Keratinocyte (primary cell): ENCODE data around the gene LHFPL3. TPM values are rescaled to one million over a fixed set of nuclear protein-coding genes. Genes with fewer than 3 reads are reported as not detected.

ENCODE experiments used
- DNase-seq: peaks from one replicate; pipeline ENCODE4 v3.0.0-alpha.2; 2011; ENCODE audit warnings: low read depth, missing footprints, low spot score
- FAIRE-seq: peaks from 2 replicates; lab custom pipeline; 2011; peaks lifted over from hg19 to GRCh38; lab: Jason Lieb, UNC
- H2AFZ ChIP-seq: 2 replicates; pipeline ENCODE4 v1.6.0; 2012; ENCODE audit warnings: low read length, control low read depth, inconsistent platforms; ENCODE audit not compliant: control insufficient read depth
- H3K27ac ChIP-seq: 2 replicates; pipeline ENCODE4 v1.5.1; 2011; ENCODE audit warnings: low read length; ENCODE audit not compliant: control insufficient read depth, insufficient read depth
- H3K27me3 ChIP-seq: 3 replicates; pipeline ENCODE4 v1.6.0; 2011; ENCODE audit warnings: low read length; ENCODE audit not compliant: control insufficient read depth, insufficient read depth; ENCODE audit errors: extremely low read depth
- H3K36me3 ChIP-seq, 2 experiments: 2 replicates in 1 of 2; 3 replicates in 1 of 2; pipeline ENCODE4 v1.5.1; 2011; ENCODE audit warnings: low read length in 2 of 2, mild to moderate bottlenecking in 1 of 2; ENCODE audit not compliant: control insufficient read depth in 2 of 2, insufficient read depth in 2 of 2; ENCODE audit errors: extremely low read depth in 1 of 2
- H3K4me1 ChIP-seq: 3 replicates; pipeline ENCODE4 v1.5.1; 2011; ENCODE audit warnings: low read length; ENCODE audit not compliant: control insufficient read depth, insufficient read depth; ENCODE audit errors: extremely low read depth
- H3K4me2 ChIP-seq: 3 replicates; pipeline ENCODE4 v1.6.0; 2011; ENCODE audit warnings: low read depth, low read length; ENCODE audit not compliant: control insufficient read depth, insufficient read depth; ENCODE audit errors: extremely low read depth
- H3K4me3 ChIP-seq, 3 experiments: fragments of 200-600 bp in 1 of 3; sonication (generic) in 1 of 3; 2 replicates in 2 of 3; 3 replicates in 1 of 3; pipeline ENCODE4 v1.5.1; 2011 to 2016; ENCODE audit warnings: low read length in 3 of 3, mild to moderate bottlenecking in 3 of 3, control low read depth in 2 of 3, inconsistent platforms in 1 of 3, low read depth in 1 of 3, mixed read lengths in 1 of 3, mixed run types in 1 of 3, moderate library complexity in 1 of 3; ENCODE audit not compliant: control insufficient read depth in 2 of 3, insufficient read depth in 2 of 3; ENCODE audit errors: extremely low read depth in 1 of 3
- H3K79me2 ChIP-seq: 2 replicates; pipeline ENCODE4 v1.6.0; 2012; ENCODE audit warnings: low read length; ENCODE audit not compliant: control insufficient read depth, insufficient read depth
- H3K9ac ChIP-seq: 3 replicates; pipeline ENCODE4 v1.6.0; 2011; ENCODE audit warnings: low read length; ENCODE audit not compliant: control insufficient read depth, insufficient read depth; ENCODE audit errors: extremely low read depth
- H3K9me1 ChIP-seq: 3 replicates; pipeline ENCODE4 v1.6.0; 2011; ENCODE audit warnings: low read length; ENCODE audit not compliant: control insufficient read depth, insufficient read depth; ENCODE audit errors: extremely low read depth
- H3K9me3 ChIP-seq: 2 replicates; pipeline ENCODE4 v1.5.1; 2012; ENCODE audit warnings: low read depth, low read length; ENCODE audit not compliant: control insufficient read depth
- H4K20me1 ChIP-seq: 3 replicates; pipeline ENCODE4 v1.6.0; 2011; ENCODE audit warnings: low read length; ENCODE audit not compliant: control insufficient read depth, insufficient read depth; ENCODE audit errors: extremely low read depth
- EZH2 ChIP-seq: IDR thresholded peaks from one replicate; pipeline ENCODE4 v1.6.1; 2012; ENCODE audit warnings: inconsistent platforms, mild to moderate bottlenecking, low read length, moderate library complexity
- dilution Hi-C: fragments of 300-500 bp; cut with MboI; formaldehyde crosslinking; loops from one replicate; pipeline ENCODE4 v1.7.0; 2020; ENCODE audit warnings: low sequenced_read_pairs; ENCODE audit not compliant: extremely low pct_ligation_motif_present
- polyA plus RNA-seq, 5 experiments: library from polyadenylated mRNA; depleted of rRNA in 3 of 5; stranded (reverse) in 3 of 5; stranded (forward) in 1 of 5; unstranded in 1 of 5; fragments of >200 nt; gene quantifications; 1 replicate in 1 of 5; 2 replicates in 3 of 5; 3 replicates in 1 of 5; pipeline versions ENCODE4 v1.2.1 to v1.2.3, GENCODE V29; 2011 to 2012; ENCODE audit warnings: missing spikeins in 2 of 5, low read depth in 1 of 5, low replicate concordance in 1 of 5
- TF ChIP-seq, protein P1 (sequence below), 3 experiments: IDR thresholded peaks in 1 of 3; conservative IDR thresholded peaks in 1 of 3; optimal IDR thresholded peaks in 1 of 3; 2 replicates in 2 of 3; 3 replicates in 1 of 3; pipeline versions ENCODE3 to v1.5.1; 2011; ENCODE audit warnings: low read length in 3 of 3, mild to moderate bottlenecking in 3 of 3, moderate library complexity in 2 of 3, control low read depth in 1 of 3, inconsistent platforms in 1 of 3; ENCODE audit not compliant: insufficient read depth in 2 of 3; ENCODE audit errors: extremely low read depth in 1 of 3

The LHFPL3 gene
- polyA plus RNA-seq, 1 donor (not counting 4 experiments of a cell fraction or from before 2014, with no cell fraction given), result not detected

DNA sequence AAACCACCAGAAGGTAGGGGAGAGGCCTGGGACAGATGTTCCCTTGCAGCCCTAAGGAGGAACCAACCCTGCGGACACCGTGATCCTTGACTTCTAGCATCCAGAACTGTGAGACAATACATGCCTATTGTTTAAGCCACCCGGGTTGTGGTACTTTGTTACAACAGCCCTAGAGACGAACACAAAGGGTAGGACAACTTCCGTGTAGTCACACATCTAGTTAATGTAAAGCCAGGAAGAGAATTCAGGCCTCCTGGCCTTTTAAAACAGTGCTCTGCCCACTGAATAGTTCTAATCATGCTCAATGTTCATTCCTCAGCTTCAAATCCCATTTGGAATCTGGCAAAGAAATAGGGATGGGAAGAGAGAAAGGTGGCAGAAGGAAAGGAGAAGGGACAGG, 445.4 kb downstream of the LHFPL3 start:
- DNase-seq (no peak), FAIRE-seq (no peak)
- H3K27me3 ChIP-seq, result peaks cover 3% of the 10 kb centered on the region
- H3K4me2 ChIP-seq, result no peak overlapping the region
- no peaks in the 10 kb centered on the region for H3K9me3 ChIP-seq
- dilution Hi-C loops, result no loop called here
- H3K4me3 ChIP-seq, result no peak overlapping the region
- TF ChIP-seq, protein P1, sequence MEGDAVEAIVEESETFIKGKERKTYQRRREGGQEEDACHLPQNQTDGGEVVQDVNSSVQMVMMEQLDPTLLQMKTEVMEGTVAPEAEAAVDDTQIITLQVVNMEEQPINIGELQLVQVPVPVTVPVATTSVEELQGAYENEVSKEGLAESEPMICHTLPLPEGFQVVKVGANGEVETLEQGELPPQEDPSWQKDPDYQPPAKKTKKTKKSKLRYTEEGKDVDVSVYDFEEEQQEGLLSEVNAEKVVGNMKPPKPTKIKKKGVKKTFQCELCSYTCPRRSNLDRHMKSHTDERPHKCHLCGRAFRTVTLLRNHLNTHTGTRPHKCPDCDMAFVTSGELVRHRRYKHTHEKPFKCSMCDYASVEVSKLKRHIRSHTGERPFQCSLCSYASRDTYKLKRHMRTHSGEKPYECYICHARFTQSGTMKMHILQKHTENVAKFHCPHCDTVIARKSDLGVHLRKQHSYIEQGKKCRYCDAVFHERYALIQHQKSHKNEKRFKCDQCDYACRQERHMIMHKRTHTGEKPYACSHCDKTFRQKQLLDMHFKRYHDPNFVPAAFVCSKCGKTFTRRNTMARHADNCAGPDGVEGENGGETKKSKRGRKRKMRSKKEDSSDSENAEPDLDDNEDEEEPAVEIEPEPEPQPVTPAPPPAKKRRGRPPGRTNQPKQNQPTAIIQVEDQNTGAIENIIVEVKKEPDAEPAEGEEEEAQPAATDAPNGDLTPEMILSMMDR (optimal IDR thresholded peaks at IDR 0.05 in 1 of 3, IDR thresholded peaks at IDR 0.05 in 1 of 3, conservative IDR thresholded peaks at IDR 0.05 in 1 of 3; ENCODE audit: extremely low read depth in 1 of 3, insufficient read depth in 2 of 3, low read length in 3 of 3), result no peak
- no peak for TF ChIP-seq EZH2
- H2AFZ ChIP-seq, result no peak overlapping the region
- no peaks in the 10 kb centered on the region for H3K36me3 ChIP-seq
- H4K20me1 ChIP-seq, result no peaks in the 10 kb centered on the region
- no peaks in the 10 kb centered on the region for H3K9me1 ChIP-seq
- H3K79me2 ChIP-seq, result no peaks in the 10 kb centered on the region
- H3K4me1 ChIP-seq, result no peaks in the 10 kb centered on the region
- H3K27ac ChIP-seq, result no peak overlapping the region
- no peak overlapping the region for H3K9ac ChIP-seq

GRCh38 chr7:104775531-104775930, 447.1 kb downstream of the LHFPL3 start:
- no peaks in the 10 kb centered on the region for H4K20me1 ChIP-seq
- no peak overlapping the region for H3K4me2 ChIP-seq
- H3K36me3 ChIP-seq, result no peaks in the 10 kb centered on the region
- no peaks in the 10 kb centered on the region for H3K9me3 ChIP-seq
- no peak overlapping the region for H3K9ac ChIP-seq
- TF ChIP-seq EZH2, result no peak
- TF ChIP-seq, protein P1 (optimal IDR thresholded peaks at IDR 0.05 in 1 of 3, IDR thresholded peaks at IDR 0.05 in 1 of 3, conservative IDR thresholded peaks at IDR 0.05 in 1 of 3; ENCODE audit: extremely low read depth in 1 of 3, insufficient read depth in 2 of 3, low read length in 3 of 3), result no peak
- no peaks in the 10 kb centered on the region for H3K4me1 ChIP-seq
- peaks cover 3% of the 10 kb centered on the region for H3K27me3 ChIP-seq
- H2AFZ ChIP-seq, result no peak overlapping the region
- H3K4me3 ChIP-seq, result no peak overlapping the region
- dilution Hi-C loops, result no loop called here
- H3K9me1 ChIP-seq, result no peaks in the 10 kb centered on the region
- FAIRE-seq (no peak), DNase-seq (no peak)
- no peaks in the 10 kb centered on the region for H3K79me2 ChIP-seq
- H3K27ac ChIP-seq, result no peak overlapping the region
